Astrocyte (in vitro differentiated cells and primary cell): ENCODE measurements around the gene DHX35. TPM values are rescaled to one million over a fixed set of nuclear protein-coding genes. Genes with fewer than 3 reads are reported as not detected.

Experiments used
- DNase-seq: peaks from one replicate; pipeline ENCODE4 v3.0.0-alpha.2; 2010; ENCODE audit warnings: low read depth
- FAIRE-seq: peaks from 2 replicates; lab custom pipeline; 2011; peaks lifted over from hg19 to GRCh38; lab: Jason Lieb, UNC
- H2AFZ ChIP-seq: 2 replicates; pipeline ENCODE4 v1.6.0; 2012; ENCODE audit warnings: low read depth, low read length, inconsistent platforms
- H3K27ac ChIP-seq: 2 replicates; pipeline ENCODE4 v1.5.1; 2011; ENCODE audit warnings: low read depth, low read length, inconsistent platforms
- H3K27me3 ChIP-seq: 2 replicates; pipeline ENCODE4 v1.6.0; 2011; ENCODE audit warnings: low read length, inconsistent platforms; ENCODE audit not compliant: insufficient read depth
- H3K36me3 ChIP-seq: 2 replicates; pipeline ENCODE4 v1.5.1; 2011; ENCODE audit warnings: low read length, inconsistent platforms; ENCODE audit not compliant: insufficient read depth
- H3K4me1 ChIP-seq: 2 replicates; pipeline ENCODE4 v1.5.1; 2011; ENCODE audit warnings: low read length, inconsistent platforms; ENCODE audit not compliant: insufficient read depth
- H3K4me2 ChIP-seq: 2 replicates; pipeline ENCODE4 v1.6.0; 2012; ENCODE audit warnings: low read length, inconsistent platforms
- H3K4me3 ChIP-seq: 2 replicates; pipeline ENCODE4 v1.5.1; 2011; ENCODE audit warnings: low read depth, mild to moderate bottlenecking, low read length, inconsistent platforms; ENCODE audit not compliant: insufficient read depth
- H3K79me2 ChIP-seq: 2 replicates; pipeline ENCODE4 v1.6.0; 2012; ENCODE audit warnings: mild to moderate bottlenecking, low read length, inconsistent platforms; ENCODE audit not compliant: insufficient read depth
- H3K9ac ChIP-seq: 2 replicates; pipeline ENCODE4 v1.6.0; 2012; ENCODE audit warnings: mild to moderate bottlenecking, low read length, inconsistent platforms
- H3K9me3 ChIP-seq: 2 replicates; pipeline ENCODE4 v1.5.1; 2012; ENCODE audit warnings: low read depth, mild to moderate bottlenecking, low read length, inconsistent platforms; ENCODE audit not compliant: insufficient read depth
- H4K20me1 ChIP-seq: 2 replicates; pipeline ENCODE4 v1.6.0; 2012; ENCODE audit warnings: low read length, inconsistent platforms; ENCODE audit not compliant: insufficient read depth
- H3K27ac Mint-ChIP-seq: one replicate; pipeline ENCODE4 v1.8.0; 2021; ENCODE audit warnings: mild to moderate bottlenecking, mixed read lengths; ENCODE audit not compliant: unreplicated experiment
- H3K27me3 Mint-ChIP-seq: one replicate; pipeline ENCODE4 v1.8.0; 2021; ENCODE audit warnings: low read depth, mixed read lengths; ENCODE audit not compliant: unreplicated experiment
- H3K36me3 Mint-ChIP-seq: one replicate; pipeline ENCODE4 v1.8.0; 2021; ENCODE audit warnings: low read depth, mixed read lengths; ENCODE audit not compliant: unreplicated experiment
- H3K4me1 Mint-ChIP-seq: one replicate; pipeline ENCODE4 v1.8.0; 2021; ENCODE audit warnings: low read depth, mixed read lengths; ENCODE audit not compliant: unreplicated experiment
- H3K4me3 Mint-ChIP-seq: one replicate; pipeline ENCODE4 v1.8.0; 2021; ENCODE audit warnings: mild to moderate bottlenecking, moderate library complexity, mixed read lengths; ENCODE audit not compliant: unreplicated experiment
- H3K9me3 Mint-ChIP-seq: one replicate; pipeline ENCODE4 v1.8.0; 2021; ENCODE audit warnings: mild to moderate bottlenecking, mixed read lengths; ENCODE audit not compliant: unreplicated experiment
- EZH2 ChIP-seq: IDR thresholded peaks from 2 replicates; pipeline ENCODE4 v1.6.1; 2012; ENCODE audit warnings: mild to moderate bottlenecking, low read length, inconsistent platforms; ENCODE audit not compliant: insufficient read depth
- total RNA-seq: library from RNA; stranded (reverse); gene quantifications from 2 replicates; pipeline ENCODE4 v1.2.1, GENCODE V29; 2021
- TF ChIP-seq, protein P1 (sequence below): IDR thresholded peaks from 2 replicates; pipeline ENCODE4 v1.5.1; 2011; ENCODE audit warnings: low read depth, mild to moderate bottlenecking, inconsistent platforms, low read length, moderate library complexity; ENCODE audit not compliant: insufficient read depth

Gene DHX35
- total RNA-seq, 1 donor from 2014 or later = 7.8 TPM

DNA sequence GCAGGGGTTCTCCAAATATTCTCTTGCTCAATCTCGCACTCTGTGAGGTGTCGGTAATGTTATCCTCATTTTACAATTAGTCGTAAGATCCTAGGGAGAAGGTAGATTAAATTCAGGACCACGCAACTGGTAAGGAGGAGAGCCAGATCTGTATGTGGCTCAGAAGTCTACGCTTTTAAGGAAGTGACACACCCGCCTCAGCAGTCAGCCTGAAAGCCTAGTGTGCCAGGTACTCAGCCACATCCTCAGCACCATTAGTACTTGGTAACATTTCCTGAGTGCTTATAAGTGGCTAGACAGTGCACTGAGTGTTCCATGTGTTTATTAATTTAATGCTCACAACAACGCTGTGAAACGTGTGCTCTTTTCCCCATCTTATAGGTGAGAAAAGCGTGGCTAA, 63.7 kb downstream of the DHX35 start:
- Mint-ChIP-seq H3K36me3 (peaks cover 12% of the 10 kb centered on the region), H3K4me1 (no peaks in the 10 kb centered on the region), H3K27ac (no peak overlapping the region), H3K4me3 (no peak overlapping the region), H3K9me3 (no peaks in the 10 kb centered on the region), H3K27me3 (no peaks in the 10 kb centered on the region)
- FAIRE-seq (no peak), DNase-seq (no peak)
- Histone ChIP-seq H3K4me3 (no peak overlapping the region), H3K36me3 (peaks cover 46% of the 10 kb centered on the region), H3K27ac (no peak overlapping the region), H4K20me1 (peaks cover 3% of the 10 kb centered on the region), H3K9me3 (no peaks in the 10 kb centered on the region), H3K27me3 (no peaks in the 10 kb centered on the region), H3K79me2 (no peaks in the 10 kb centered on the region), H3K9ac (no peak overlapping the region), H3K4me1 (no peaks in the 10 kb centered on the region), H3K4me2 (no peak overlapping the region), H2AFZ (no peak overlapping the region)
- no peak for TF ChIP-seq EZH2
- TF ChIP-seq, protein P1, sequence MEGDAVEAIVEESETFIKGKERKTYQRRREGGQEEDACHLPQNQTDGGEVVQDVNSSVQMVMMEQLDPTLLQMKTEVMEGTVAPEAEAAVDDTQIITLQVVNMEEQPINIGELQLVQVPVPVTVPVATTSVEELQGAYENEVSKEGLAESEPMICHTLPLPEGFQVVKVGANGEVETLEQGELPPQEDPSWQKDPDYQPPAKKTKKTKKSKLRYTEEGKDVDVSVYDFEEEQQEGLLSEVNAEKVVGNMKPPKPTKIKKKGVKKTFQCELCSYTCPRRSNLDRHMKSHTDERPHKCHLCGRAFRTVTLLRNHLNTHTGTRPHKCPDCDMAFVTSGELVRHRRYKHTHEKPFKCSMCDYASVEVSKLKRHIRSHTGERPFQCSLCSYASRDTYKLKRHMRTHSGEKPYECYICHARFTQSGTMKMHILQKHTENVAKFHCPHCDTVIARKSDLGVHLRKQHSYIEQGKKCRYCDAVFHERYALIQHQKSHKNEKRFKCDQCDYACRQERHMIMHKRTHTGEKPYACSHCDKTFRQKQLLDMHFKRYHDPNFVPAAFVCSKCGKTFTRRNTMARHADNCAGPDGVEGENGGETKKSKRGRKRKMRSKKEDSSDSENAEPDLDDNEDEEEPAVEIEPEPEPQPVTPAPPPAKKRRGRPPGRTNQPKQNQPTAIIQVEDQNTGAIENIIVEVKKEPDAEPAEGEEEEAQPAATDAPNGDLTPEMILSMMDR = no peak

GRCh38 chr20:39029364-39029763, 67.2 kb downstream of the DHX35 start:
- Histone ChIP-seq H3K36me3 (peaks cover 31% of the 10 kb centered on the region), H3K9me3 (no peaks in the 10 kb centered on the region), H3K27ac (no peak overlapping the region), H3K9ac (no peak overlapping the region), H2AFZ (no peak overlapping the region), H3K27me3 (no peaks in the 10 kb centered on the region), H3K4me2 (no peak overlapping the region), H3K79me2 (no peaks in the 10 kb centered on the region), H3K4me3 (no peak overlapping the region), H4K20me1 (peaks cover 3% of the 10 kb centered on the region), H3K4me1 (no peaks in the 10 kb centered on the region)
- peak overlapping the region; percentile 22 for H3K27ac Mint-ChIP-seq
- H3K4me1 Mint-ChIP-seq = no peaks in the 10 kb centered on the region
- H3K36me3 Mint-ChIP-seq = peaks cover 4% of the 10 kb centered on the region
- no peak for TF ChIP-seq EZH2
- FAIRE-seq = no peak
- no peak for DNase-seq
- H3K9me3 Mint-ChIP-seq = no peaks in the 10 kb centered on the region
- H3K27me3 Mint-ChIP-seq = no peaks in the 10 kb centered on the region
- H3K4me3 Mint-ChIP-seq = no peak overlapping the region

DNA sequence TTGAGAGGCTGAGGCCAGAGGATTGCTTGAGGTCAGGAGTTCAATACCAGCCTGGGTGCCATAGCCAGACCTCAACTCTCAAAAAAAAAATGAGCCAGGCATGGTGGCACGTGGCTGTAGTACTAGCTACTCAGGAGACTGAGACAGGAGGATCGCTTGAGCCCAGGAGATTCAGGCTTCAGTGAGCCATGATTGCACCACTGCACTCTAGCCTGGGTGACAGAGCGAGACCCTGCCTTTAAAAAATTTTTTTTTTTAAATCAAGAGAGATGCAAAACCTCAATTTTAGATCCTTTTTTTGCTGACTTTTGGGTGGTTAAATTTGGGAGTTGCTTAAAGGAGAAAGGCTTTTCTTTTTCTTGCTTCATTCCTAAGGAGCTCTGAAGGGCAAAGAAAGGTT, 70.9 kb downstream of the DHX35 start:
- no peak for TF ChIP-seq EZH2
- TF ChIP-seq, protein P1 = no peak
- Histone ChIP-seq H3K9ac (no peak overlapping the region), H3K27me3 (no peaks in the 10 kb centered on the region), H3K9me3 (no peaks in the 10 kb centered on the region), H2AFZ (no peak overlapping the region), H3K4me1 (peaks cover 3% of the 10 kb centered on the region), H3K4me3 (no peak overlapping the region), H3K36me3 (peaks cover 20% of the 10 kb centered on the region), H3K27ac (no peak overlapping the region), H4K20me1 (no peaks in the 10 kb centered on the region), H3K79me2 (no peaks in the 10 kb centered on the region), H3K4me2 (no peak overlapping the region)
- H3K4me1 Mint-ChIP-seq = peaks cover 6% of the 10 kb centered on the region
- peaks cover 15% of the 10 kb centered on the region for H3K36me3 Mint-ChIP-seq
- H3K4me3 Mint-ChIP-seq = no peak overlapping the region
- no peak overlapping the region for H3K27ac Mint-ChIP-seq
- H3K27me3 Mint-ChIP-seq = no peaks in the 10 kb centered on the region
- DNase-seq = no peak
- no peak for FAIRE-seq
- no peaks in the 10 kb centered on the region for H3K9me3 Mint-ChIP-seq
